CD4-positive, alpha-beta T cell treated with Interleukin-21 for 1 hour (primary cell): Measurements from ENCODE around the gene MVB12B.

Experiments used
- DNase-seq: peaks from one replicate; pipeline ENCODE4 v3.0.0-alpha.2; 2020

Gene MVB12B

DNA sequence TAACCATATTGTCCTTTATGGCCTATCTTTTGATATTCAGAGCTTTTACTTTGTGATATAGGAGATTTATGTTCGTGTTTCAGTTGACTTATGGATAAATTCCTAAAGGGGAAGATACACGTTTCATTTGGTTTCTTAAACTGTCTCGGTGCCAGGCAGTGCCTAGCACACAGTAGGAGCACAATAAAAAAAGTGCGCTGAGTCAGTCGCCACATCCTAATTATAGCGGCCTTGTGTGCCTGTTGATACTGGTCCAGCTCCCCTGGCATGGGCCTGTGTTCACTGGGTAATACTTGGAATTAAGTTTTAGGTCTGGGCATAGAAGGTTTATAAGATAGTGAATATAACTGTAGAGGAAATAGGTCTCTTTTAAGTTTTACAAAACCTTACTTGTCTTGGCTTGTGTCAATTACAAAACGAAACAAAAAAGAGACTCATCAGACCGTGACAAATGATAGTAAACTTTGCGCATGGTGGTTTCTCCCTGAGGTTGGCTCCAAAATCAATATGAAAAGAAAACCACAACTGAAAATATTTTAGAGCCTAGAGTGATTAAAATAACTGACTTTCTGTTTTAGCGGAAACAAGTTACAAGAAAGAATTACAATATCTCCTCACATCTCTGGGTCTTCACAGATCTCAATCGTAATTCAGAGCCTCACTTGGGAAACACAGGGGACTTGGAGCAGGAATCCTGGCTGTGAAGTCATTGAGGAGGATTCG is 84.8 kb downstream of the MVB12B start:
- peak; percentile 49 for DNase-seq

GRCh38 chr9:126411948-126412284 is 85.3 kb downstream of the MVB12B start:
- DNase-seq: no peak

DNA sequence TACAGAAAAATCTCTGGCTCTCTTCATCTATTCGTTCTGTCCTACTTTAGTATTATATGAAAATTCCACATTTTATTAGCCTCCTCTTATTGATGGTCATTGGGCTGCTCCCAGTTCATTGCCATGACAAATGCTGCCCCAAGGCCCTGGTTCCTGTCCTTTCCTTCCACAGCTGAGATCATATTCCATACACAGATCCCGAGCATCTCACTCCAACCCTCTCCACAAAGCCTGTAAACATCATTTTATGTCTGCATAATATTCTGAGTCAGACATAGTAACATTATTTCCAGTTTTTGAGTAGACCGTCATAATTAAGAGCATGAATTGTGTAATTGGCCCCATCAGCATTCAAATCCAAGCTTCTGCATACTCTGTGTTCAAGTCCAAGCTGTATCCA is 86.3 kb downstream of the MVB12B start:
- no peak for DNase-seq

DNA sequence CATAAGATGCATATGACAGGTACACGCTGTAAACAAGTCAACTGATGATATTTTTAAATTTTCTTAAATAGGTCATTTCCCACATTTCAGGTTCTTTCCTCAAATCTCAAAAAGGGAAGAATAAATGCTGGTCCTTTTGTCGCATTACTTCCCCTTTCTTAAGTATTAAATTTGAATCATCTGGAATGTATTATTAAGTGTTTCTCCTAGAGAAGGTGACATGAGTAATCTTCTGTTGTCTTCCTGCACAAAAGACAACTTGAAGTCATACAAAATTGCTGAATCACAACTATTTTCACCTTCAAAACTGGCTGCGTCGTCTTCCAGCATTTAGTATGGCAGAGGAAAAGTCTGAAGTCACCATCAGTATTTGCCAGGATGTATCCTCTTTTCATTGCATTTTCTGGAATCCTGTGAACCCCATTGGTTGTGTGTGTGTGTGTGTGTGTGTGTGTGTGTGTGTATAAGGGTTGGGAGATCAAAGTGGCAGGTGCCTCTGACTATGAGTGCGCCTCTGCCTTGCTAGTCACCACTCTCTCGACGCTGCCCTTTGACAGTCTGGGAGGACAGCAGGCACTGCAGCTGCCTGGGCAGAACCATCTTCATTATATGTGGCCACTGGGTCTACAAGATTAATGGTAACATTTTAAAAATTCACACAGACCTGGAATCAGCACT is 86.9 kb downstream of the MVB12B start:
- no peak for DNase-seq

DNA sequence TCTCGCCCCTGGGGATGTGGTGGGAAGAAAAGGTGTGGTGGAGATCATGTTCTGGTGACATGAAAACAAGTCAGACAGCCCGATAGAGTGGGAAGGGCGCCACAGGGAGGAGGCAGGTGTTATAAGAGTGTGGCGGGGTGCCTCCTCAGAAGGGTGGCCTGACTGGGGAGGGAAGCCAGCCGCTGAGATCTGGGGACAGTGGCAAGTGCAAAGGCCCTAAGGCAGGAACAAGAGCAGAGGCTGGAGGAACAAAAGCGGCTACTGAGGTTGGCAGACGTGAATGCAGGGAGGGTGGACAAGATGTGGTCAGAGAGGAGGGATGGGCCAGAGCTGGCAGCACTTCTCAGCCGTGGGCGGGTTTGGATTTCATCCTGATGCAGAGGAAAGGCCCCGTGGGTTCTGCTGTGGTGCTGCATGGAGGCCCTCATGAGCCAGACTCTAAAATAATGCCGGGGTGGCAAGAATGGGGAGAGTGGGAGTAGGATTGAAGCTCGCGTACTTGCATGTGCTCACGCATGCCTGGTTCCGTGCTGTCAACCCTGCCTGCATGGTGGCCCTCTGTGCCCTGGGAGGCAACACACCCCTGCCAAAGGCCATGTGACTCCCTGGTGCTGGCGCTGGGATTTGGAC is 89.2 kb downstream of the MVB12B start:
- no peak for DNase-seq

DNA sequence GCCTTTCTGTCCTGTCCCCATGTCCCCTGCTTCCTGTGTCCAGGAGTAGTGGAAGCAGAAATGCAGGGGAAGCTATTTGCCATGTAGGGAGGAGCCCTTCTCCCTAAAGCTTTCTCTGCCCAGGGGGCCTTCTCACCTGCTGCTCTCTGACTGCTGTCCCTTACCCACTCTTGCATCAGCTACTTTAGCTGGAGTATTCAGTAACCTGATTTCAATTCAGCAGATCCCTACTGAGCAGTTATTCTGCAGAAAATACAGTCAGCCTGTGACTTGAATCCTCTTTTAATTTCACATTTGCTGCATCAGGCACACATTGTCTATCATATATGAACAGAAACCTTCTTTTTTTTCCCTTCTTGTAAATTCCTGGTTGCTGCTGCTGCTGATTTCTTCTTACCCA is 90.4 kb downstream of the MVB12B start:
- DNase-seq: no peak

DNA sequence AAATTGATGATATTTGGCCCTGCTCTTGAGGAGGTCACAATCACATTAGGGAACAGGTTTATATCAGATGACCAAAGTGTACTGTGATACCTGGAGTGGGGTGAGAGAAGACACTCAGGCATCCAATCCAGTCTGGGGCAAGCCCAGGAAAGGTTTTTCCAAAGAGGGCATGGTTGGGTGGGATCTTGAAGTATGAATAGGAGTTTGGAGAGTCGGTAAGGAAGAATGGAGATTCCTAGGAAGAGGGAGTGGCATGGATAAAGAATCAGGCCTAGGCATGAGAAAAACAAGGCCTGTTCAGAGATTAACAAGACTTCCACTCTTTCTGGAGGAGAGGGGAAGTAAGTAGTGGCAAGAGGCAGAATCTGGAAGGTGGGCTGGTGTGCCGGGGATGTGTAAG is 91.1 kb downstream of the MVB12B start:
- DNase-seq: no peak

DNA sequence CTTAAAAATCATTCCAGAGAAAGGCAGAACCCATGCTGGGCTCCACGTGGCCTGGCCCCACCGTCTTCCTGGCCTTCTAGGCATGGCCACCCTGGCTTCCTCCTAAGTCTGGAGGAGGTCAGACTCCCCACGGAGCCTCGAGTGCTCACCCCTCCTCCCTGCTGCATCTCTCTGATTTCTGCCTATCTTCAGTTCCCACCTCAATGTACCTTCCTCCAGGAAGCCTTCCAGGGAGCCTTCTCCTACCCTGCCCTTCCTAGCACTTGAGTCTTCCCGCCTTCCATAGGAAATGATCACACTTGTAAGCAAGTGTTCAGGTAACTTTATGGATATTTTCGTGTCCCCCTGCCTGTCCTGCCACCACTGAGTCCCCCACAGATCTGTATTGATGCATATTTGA is 92.0 kb downstream of the MVB12B start:
- no peak for DNase-seq

- DNase-seq: no peak
These were observed 92.8 kb downstream of the MVB12B start for GRCh38 chr9:126419475-126419874.

GRCh38 chr9:126420135-126420534 is 93.5 kb downstream of the MVB12B start:
- DNase-seq: no peak

GRCh38 chr9:126420643-126421564 is 94.3 kb downstream of the MVB12B start:
- no peak for DNase-seq

DNA sequence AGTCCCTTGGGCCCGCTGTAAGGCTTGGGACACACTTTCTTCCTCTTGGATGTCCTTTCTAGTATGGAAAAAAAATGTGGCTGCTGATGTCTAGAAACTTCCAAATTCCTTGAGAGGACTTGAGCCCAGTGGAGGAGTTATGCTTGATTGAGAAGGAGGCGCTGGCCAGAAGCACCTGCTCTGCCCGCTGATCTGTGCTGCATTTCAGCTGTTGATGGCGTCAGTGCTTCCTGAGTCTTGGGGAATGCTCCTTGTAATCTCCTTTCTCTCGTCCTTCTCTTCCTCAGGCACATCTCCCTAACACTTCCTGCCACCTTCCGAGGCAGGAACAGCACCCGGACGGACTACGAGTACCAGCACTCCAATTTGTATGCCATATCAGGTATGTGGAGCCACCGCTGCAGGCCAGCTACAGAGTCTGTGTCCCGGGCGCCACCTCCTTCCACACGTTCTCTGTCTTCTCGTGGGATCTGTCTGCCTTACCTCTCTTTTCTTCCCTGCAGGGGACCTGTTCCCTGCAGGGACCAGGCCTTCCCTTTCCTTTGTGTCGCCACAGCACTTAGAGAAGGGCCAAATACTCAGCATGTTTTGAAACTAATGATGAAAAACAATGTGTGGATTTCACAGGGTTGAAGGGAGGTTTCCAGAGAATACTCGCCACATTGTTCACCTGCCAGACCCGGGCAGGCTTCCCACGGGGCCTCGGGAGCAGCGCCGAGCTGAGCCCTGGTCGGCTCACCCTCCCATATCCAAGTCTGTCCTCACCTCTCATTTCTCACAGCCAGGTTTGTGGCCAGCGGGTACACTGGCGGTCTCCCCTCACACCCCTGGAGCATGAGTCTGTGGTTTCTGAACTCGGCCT is 95.2 kb downstream of the MVB12B start:
- no peak for DNase-seq

DNA sequence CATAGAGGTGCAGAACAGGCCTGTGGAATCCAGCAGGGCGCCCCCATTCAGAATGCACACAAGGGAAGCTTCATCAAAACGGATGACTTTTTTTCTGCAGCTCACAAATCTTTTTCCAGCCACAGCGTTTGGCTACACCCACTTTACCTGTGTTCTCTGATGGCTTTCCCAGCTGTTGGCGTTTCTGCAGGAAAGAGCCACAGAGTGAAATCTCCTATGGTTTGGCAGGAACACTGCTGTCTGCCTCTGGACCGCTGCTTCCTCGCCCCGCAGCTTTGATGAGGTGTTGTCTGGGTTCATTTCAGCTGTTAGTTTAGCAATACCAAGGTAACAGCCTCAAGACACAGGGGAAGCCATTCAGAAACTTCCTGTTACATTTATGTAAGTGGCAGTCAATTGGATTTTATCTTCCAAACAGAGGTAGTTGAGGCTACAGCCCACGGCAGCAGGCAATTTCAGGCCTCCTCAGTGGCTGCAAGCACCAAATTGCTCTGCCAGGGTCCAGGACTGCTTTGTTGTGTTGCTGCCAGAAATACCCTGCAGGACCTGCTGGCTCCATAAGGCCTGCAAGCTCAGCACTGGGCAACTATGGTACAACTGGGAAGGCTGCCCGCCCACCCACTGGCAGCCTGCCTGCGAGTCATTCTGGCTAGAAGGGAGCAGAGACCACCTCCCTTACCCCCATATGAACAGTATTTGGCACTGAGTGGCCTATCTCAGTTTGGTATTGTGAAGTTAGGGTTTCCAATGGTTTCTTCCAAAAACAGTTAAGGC is 96.7 kb downstream of the MVB12B start:
- no peak for DNase-seq

DNA sequence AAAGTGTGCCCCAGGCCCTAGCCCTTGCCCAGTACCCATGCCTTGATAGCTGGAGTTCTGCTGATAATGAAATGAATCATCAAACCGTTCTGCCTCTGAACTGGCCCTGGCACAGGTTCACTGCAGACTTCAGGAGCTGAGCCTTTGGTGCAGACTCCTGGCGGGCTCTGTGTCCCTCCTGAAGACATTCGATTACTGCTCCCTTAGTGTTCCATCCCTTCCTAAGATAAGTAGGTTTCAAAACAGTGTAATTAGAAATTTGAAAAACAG is 97.2 kb downstream of the MVB12B start:
- no peak for DNase-seq

GRCh38 chr9:126424511-126424910 is 97.9 kb downstream of the MVB12B start:
- no peak for DNase-seq

- DNase-seq: no peak
These were observed 102.0 kb downstream of the MVB12B start for GRCh38 chr9:126428534-126429175.

GRCh38 chr9:126429190-126429589 is 102.6 kb downstream of the MVB12B start:
- no peak for DNase-seq

- no peak for DNase-seq
These were observed 103.5 kb downstream of the MVB12B start for GRCh38 chr9:126430124-126430523.

DNA sequence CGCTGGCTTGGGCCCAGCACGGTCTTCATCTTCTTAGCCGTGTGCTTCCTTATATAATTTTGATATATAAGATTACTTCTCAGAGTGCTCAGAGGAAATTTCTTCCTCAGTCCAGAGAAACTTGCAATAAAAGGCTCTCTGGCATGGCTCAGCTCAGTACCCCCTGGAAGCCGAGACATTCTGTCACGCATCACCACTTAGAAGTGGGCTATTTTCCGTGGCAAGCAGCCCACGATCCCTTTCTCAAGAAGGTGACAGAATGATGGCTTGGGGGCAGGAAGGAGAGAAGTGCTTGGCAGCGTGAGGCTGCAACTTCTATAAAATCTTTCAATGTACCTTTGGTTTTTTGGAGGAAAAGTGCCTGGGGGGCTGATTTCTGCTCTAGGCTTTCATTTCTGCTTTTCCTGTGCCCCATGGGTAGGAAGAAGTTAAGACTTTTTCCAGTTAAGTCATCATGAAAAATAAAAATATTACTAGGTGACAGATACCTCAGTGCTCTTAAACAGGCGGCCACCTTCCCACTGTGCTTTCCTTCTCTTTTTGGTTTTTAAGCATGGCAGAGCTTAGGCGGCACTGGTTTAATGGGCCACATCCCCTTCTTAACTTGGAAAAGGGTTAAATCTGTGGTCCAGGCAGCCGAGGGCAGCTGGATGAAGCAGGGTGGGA is 104.6 kb downstream of the MVB12B start:
- no peak for DNase-seq

DNA sequence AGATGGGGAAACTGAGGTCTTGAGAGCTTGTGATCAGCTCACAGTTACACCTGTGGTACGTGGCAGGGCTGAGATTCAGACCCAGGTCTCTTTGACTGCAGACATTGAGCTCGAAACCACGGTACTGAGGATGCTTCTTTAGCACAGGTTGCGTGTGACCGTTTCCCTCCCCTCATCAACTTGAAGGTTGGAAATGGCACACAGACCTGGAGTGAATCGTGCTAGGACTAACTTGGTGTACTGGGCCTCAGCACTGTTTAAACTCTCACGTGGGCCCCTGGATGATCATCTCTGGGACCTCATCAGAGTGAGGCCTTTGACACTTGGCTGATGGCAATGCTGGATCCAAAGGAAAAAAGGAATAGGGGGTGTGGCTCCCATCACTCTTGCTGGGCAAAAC is 106.0 kb downstream of the MVB12B start:
- no peak for DNase-seq

DNA sequence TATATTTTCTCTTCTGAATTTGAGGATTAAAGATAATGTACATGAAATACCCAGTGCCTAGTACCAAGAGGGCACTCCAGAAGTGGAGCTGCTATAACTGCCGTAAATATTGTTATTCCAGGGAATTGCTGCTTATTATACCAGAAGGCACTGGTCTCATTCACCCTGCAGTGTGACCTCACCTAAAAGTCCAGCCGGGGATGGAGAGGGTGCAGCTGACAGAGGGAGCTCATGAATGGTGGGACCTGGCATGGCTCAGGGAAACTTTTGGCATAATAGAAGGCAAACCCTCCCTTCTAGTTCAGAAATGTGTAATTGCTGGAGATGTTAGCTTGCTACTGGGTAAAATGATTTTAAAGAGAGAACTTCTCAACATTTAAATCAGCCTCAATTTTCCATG is 108.5 kb downstream of the MVB12B start:
- no peak for DNase-seq
